ENCODE data around the gene GCN1.

GCN1 gene

GRCh38 chr12:120223458-120224303 lies 29.2 kb upstream of the GCN1 start:
- no peak for TF ChIP-seq CTCF (IDR thresholded peaks at IDR 0.05; ENCODE audit: extremely low read depth, insufficient read depth, missing control alignments)
- DNase-seq (ENCODE audit: low spot score), result no peak
- in situ Hi-C loops (cut with MboI; ENCODE audit: low pct_unique_long_range_greater_than_20kb, low sequenced_read_pairs, unreplicated experiment), result no loop called here

- no peak for DNase-seq (ENCODE audit: low spot score)
- no peak for TF ChIP-seq CTCF (IDR thresholded peaks at IDR 0.05; ENCODE audit: extremely low read depth, insufficient read depth, missing control alignments)
- in situ Hi-C loops (cut with MboI; ENCODE audit: low pct_unique_long_range_greater_than_20kb, low sequenced_read_pairs, unreplicated experiment), result no loop called here
Observed at GRCh38 chr12:120222288-120222832, 27.8 kb upstream of the GCN1 start.

GRCh38 chr12:120221576-120221900 lies 27.0 kb upstream of the GCN1 start:
- no peak for TF ChIP-seq CTCF (IDR thresholded peaks at IDR 0.05; ENCODE audit: extremely low read depth, insufficient read depth, missing control alignments)
- in situ Hi-C loops (cut with MboI; ENCODE audit: low pct_unique_long_range_greater_than_20kb, low sequenced_read_pairs, unreplicated experiment), result no loop called here
- no peak for DNase-seq (ENCODE audit: low spot score)

- in situ Hi-C loops (cut with MboI; ENCODE audit: low pct_unique_long_range_greater_than_20kb, low sequenced_read_pairs, unreplicated experiment), result no loop called here
- DNase-seq (ENCODE audit: low spot score), result no peak
- TF ChIP-seq CTCF (IDR thresholded peaks at IDR 0.05; ENCODE audit: extremely low read depth, insufficient read depth, missing control alignments), result no peak
Observed at GRCh38 chr12:120220838-120221575, 26.5 kb upstream of the GCN1 start.

GRCh38 chr12:120218680-120219606 lies 24.4 kb upstream of the GCN1 start:
- in situ Hi-C loops (cut with MboI; ENCODE audit: low pct_unique_long_range_greater_than_20kb, low sequenced_read_pairs, unreplicated experiment), result no loop called here
- TF ChIP-seq CTCF (IDR thresholded peaks at IDR 0.05; ENCODE audit: extremely low read depth, insufficient read depth, missing control alignments), result no peak
- no peak for DNase-seq (ENCODE audit: low spot score)
